Measurements from ENCODE around the gene GALNT2. TPM values are rescaled to one million over a fixed set of nuclear protein-coding genes. Genes with fewer than 3 reads are reported as not detected.

GALNT2 gene
- total and polyA plus RNA-seq, 2 of the 4 experiments (the other 2 are of a cell fraction) = 50.4 to 189 TPM

DNA sequence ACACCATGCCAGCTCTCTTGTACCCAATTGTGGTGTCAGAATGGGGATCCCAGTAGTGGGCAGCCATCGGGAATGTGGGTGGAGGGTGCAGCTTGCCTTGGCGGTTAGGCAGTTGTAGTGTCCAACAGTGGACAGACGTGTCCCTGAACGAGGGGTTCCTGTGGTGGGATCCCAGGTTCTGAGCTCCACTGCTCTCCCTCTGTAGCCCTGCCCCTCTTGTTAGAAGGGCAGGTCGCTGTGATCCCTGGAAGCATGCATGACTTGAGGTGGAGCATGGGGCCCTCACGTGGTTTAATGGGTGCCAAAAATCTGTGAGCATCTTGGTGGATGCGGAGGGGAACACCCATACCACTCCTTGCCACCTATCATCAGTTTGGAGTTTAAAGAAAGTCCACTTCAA lies 4.3 kb downstream of the GALNT2 start:
- no peak overlapping the region for H3K18ac ChIP-seq (ENCODE audit: low read depth, low read length)
- in situ Hi-C loops (cut with MboI; ENCODE audit: low sequenced_read_pairs) = no loop called here

More for the DNA sequence above, 4.3 kb downstream of the GALNT2 start:
- intact Hi-C loops (cut with micrococcal nuclease) (loop anchor here (2.0 kb wide), 1 partner anchor 95 kb away; no protein-coding TSS in a partner anchor), dilution Hi-C loops (cut with HindIII; ENCODE audit: low sequenced_read_pairs, unreplicated experiment) (no loop called here)
- TF ChIP-seq MAZ (IDR thresholded peaks at IDR 0.05; ENCODE audit: borderline replicate concordance, low read depth, low read length) = no peak
- TF ChIP-seq POLR2A (IDR thresholded peaks at IDR 0.05; ENCODE audit: low read depth, low read length) = no peak
- TF ChIP-seq, protein P1, sequence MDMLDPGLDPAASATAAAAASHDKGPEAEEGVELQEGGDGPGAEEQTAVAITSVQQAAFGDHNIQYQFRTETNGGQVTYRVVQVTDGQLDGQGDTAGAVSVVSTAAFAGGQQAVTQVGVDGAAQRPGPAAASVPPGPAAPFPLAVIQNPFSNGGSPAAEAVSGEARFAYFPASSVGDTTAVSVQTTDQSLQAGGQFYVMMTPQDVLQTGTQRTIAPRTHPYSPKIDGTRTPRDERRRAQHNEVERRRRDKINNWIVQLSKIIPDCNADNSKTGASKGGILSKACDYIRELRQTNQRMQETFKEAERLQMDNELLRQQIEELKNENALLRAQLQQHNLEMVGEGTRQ (IDR thresholded peaks at IDR 0.05; ENCODE audit: low read depth, low read length) = no peak
- no peak for TF ChIP-seq FOS (IDR thresholded peaks at IDR 0.05; ENCODE audit: low read depth, low read length)
- TF ChIP-seq RCOR1 (IDR thresholded peaks at IDR 0.05; ENCODE audit: insufficient replicate concordance, low read length) = no peak
- TF ChIP-seq CEBPB (IDR thresholded peaks at IDR 0.05; ENCODE audit: low read depth, low read length) = no peak
- no peak for TF ChIP-seq RAD21 (IDR thresholded peaks at IDR 0.05; ENCODE audit: low read length)
- no peak for TF ChIP-seq MAFK (IDR thresholded peaks at IDR 0.05; ENCODE audit: low read depth, low read length)
- TF ChIP-seq SMC3 (IDR thresholded peaks at IDR 0.05; ENCODE audit: low read depth, low read length) = no peak
- TF ChIP-seq, protein P2, sequence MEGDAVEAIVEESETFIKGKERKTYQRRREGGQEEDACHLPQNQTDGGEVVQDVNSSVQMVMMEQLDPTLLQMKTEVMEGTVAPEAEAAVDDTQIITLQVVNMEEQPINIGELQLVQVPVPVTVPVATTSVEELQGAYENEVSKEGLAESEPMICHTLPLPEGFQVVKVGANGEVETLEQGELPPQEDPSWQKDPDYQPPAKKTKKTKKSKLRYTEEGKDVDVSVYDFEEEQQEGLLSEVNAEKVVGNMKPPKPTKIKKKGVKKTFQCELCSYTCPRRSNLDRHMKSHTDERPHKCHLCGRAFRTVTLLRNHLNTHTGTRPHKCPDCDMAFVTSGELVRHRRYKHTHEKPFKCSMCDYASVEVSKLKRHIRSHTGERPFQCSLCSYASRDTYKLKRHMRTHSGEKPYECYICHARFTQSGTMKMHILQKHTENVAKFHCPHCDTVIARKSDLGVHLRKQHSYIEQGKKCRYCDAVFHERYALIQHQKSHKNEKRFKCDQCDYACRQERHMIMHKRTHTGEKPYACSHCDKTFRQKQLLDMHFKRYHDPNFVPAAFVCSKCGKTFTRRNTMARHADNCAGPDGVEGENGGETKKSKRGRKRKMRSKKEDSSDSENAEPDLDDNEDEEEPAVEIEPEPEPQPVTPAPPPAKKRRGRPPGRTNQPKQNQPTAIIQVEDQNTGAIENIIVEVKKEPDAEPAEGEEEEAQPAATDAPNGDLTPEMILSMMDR (conservative IDR thresholded peaks at IDR 0.05; ENCODE audit: low read depth, low read length) = no peak
- peak overlapping the region; percentile 54; the same call in 1 of the 2 replicates for H3K23ac ChIP-seq (ENCODE audit: low read depth, low read length)
- no peak overlapping the region for H2AK9ac ChIP-seq (replicated peaks; ENCODE audit: low read depth, low read length, poor library complexity)
- H2BK120ac ChIP-seq (ENCODE audit: low read depth, low read length) = no peak overlapping the region
- H3K36me3 ChIP-seq (ENCODE audit: control insufficient read depth, insufficient read depth, low read length) = peaks cover 2% of the 10 kb centered on the region; the same call in 1 of the 2 replicates
- H3K27ac ChIP-seq (ENCODE audit: insufficient read depth, low read length) = no peak overlapping the region
- H2AK5ac ChIP-seq (ENCODE audit: low read depth, low read length) = peak overlapping the region; percentile 23; the same call in 1 of the 2 replicates
- peaks cover 13 to 78% of the 10 kb centered on the region in 2 experiments for H3K79me1 ChIP-seq (ENCODE audit: low read depth in 1 of 2, low read length in 2 of 2)
- peaks cover 23% of the 10 kb centered on the region for H3K4me1 ChIP-seq (ENCODE audit: control insufficient read depth, insufficient read depth, low read length)
- no peak overlapping the region for H2BK15ac ChIP-seq (ENCODE audit: low read depth, low read length)
- H2BK20ac ChIP-seq (ENCODE audit: low read depth, low read length) = no peak overlapping the region
- H3K4me3 ChIP-seq (ENCODE audit: insufficient read depth, low read depth, low read length) = no peak overlapping the region
- WGBS, 2 experiments (ENCODE audit: extremely low coverage in 2 of 2, insufficient read length in 1 of 2) = no CpG with 5 or more reads among the region's 7 CpGs
- no peak overlapping the region for H3K9ac ChIP-seq (ENCODE audit: low read depth, low read length)
- no peak overlapping the region for H3K56ac ChIP-seq (ENCODE audit: extremely low read depth, insufficient read depth, low read length)
- H3K9me3 ChIP-seq (ENCODE audit: control insufficient read depth, insufficient read depth, low read length) = no peaks in the 10 kb centered on the region
- no peak overlapping the region for H4K8ac ChIP-seq (ENCODE audit: low read depth in 2 of 2, low read length in 2 of 2)
- H4K5ac ChIP-seq (ENCODE audit: low read depth, low read length) = no peak overlapping the region
- H3K14ac ChIP-seq (replicated peaks; ENCODE audit: low read depth, low read length) = no peak overlapping the region
- CTCF ChIA-PET = interaction anchor here (0.8 kb wide), 1 partner anchor 34 kb away, joined by 3 read pairs; no protein-coding TSS in a partner anchor
- H3K27me3 ChIP-seq (ENCODE audit: control insufficient read depth, insufficient read depth, low read length) = no peaks in the 10 kb centered on the region
- H3K4me2 ChIP-seq (ENCODE audit: low read depth, low read length) = peak overlapping the region; percentile 37; the same call in 1 of the 2 replicates
- POLR2A ChIA-PET (ENCODE audit: unreplicated experiment) = no interaction called here
- no peak for ATAC-seq (ENCODE audit: low read depth)
- H2AFZ ChIP-seq (replicated peaks; ENCODE audit: low read length, poor library complexity) = no peak overlapping the region
- H3K4ac ChIP-seq (ENCODE audit: low read depth, low read length) = no peak overlapping the region
- H2BK5ac ChIP-seq (ENCODE audit: low read depth, low read length, poor library complexity, severe bottlenecking) = no peak overlapping the region
- H4K20me1 ChIP-seq (ENCODE audit: insufficient read depth, low read length) = peaks cover 66% of the 10 kb centered on the region
- BruUV-seq (replicated peaks) = no TSS peak
- H3K9me1 ChIP-seq (ENCODE audit: insufficient read depth, low read length) = peaks cover 34% of the 10 kb centered on the region
- H4K91ac ChIP-seq (ENCODE audit: insufficient read depth, low read depth, low read length) = no peak overlapping the region; the same call in 1 of the 2 replicates
- DNase-seq = no peak

All from IMR-90 (cell line).